ENCODE results near the gene PLPPR2. TPM values are rescaled to one million over a fixed set of nuclear protein-coding genes. Genes with fewer than 3 reads are reported as not detected.

PLPPR2 gene
- total RNA-seq, 4 donors from 2014 or later, result 6.0 to 18.4 (median 8.9) TPM

- TF ChIP-seq POLR2A (IDR thresholded peaks at IDR 0.05), result no peak
- no peak for TF ChIP-seq CTCF (IDR thresholded peaks at IDR 0.05)
- peak; percentile 3 to 9 for DNase-seq
- intact Hi-C loops (cut with DNase I), result no loop called here
- Histone ChIP-seq H3K27ac (peak overlapping the region; percentile 62 to 86 (median 80)), H3K4me3 (replicated peaks in 1 of 3) (no peak overlapping the region), H3K9me3 (no peaks in the 10 kb centered on the region), H3K36me3 (peaks cover 0 to 9% of the 10 kb centered on the region in 2 donors), H3K27me3 (no peaks in the 10 kb centered on the region), H3K4me1 (peaks cover 35 to 42% of the 10 kb centered on the region in 2 donors)
- WGBS, 2 donors, result 34 to 40% methylated on average over 7 of the region's 7 CpGs
Measured at GRCh38 chr19:11322269-11323024, 32.8 kb upstream of the PLPPR2 start.

- Histone ChIP-seq H3K4me1 (peaks cover 35 to 42% of the 10 kb centered on the region in 2 donors), H3K4me3 (replicated peaks in 1 of 3) (no peak overlapping the region), H3K27me3 (no peaks in the 10 kb centered on the region), H3K27ac (peak overlapping the region; percentile 62 to 86 (median 80)), H3K9me3 (no peaks in the 10 kb centered on the region), H3K36me3 (peaks cover 0 to 14% of the 10 kb centered on the region in 2 donors)
- no peak for DNase-seq
- TF ChIP-seq POLR2A (IDR thresholded peaks at IDR 0.05) (no peak), CTCF (IDR thresholded peaks at IDR 0.05) (no peak)
- intact Hi-C loops (cut with DNase I), result no loop called here
- 65 to 76% methylated on average over 5 of the region's 5 CpGs for WGBS, 2 donors
Measured at GRCh38 chr19:11323601-11324078, 31.6 kb upstream of the PLPPR2 start.

- Histone ChIP-seq H3K27ac (peak overlapping the region; percentile 62 to 86 (median 80)), H3K9me3 (no peaks in the 10 kb centered on the region), H3K4me1 (peaks cover 35 to 42% of the 10 kb centered on the region in 2 donors), H3K27me3 (no peaks in the 10 kb centered on the region), H3K36me3 (peaks cover 0 to 14% of the 10 kb centered on the region in 2 donors), H3K4me3 (replicated peaks in 1 of 3) (no peak overlapping the region)
- DNase-seq, result peak; percentile 92
- intact Hi-C loops (cut with DNase I), result no loop called here
- 4 to 6% methylated on average over 10 of the region's 10 CpGs for WGBS, 2 donors
- TF ChIP-seq POLR2A (IDR thresholded peaks at IDR 0.05), result no peak
- no peak for TF ChIP-seq CTCF (IDR thresholded peaks at IDR 0.05)
Measured at GRCh38 chr19:11324079-11324661, 31.1 kb upstream of the PLPPR2 start.

- 77 to 83% methylated on average over 9 to 11 of the region's 17 CpGs for WGBS, 2 donors
- Histone ChIP-seq H3K27ac (peak overlapping the region; percentile 3 to 86 (median 80)), H3K4me1 (peaks cover 35 to 42% of the 10 kb centered on the region in 2 donors), H3K36me3 (peaks cover 0 to 18% of the 10 kb centered on the region in 2 donors), H3K4me3 (replicated peaks in 1 of 3) (no peak overlapping the region), H3K27me3 (no peaks in the 10 kb centered on the region), H3K9me3 (no peaks in the 10 kb centered on the region)
- no peak for TF ChIP-seq POLR2A (IDR thresholded peaks at IDR 0.05)
- DNase-seq, result peak in 1 of 2 donors; percentile 12
- intact Hi-C loops (cut with DNase I), result no loop called here
Measured at GRCh38 chr19:11324748-11325389, 30.4 kb upstream of the PLPPR2 start.

GRCh38 chr19:11325544-11325943, 29.7 kb upstream of the PLPPR2 start:
- 94 to 97% methylated on average over 7 of the region's 7 CpGs for WGBS, 2 donors
- Histone ChIP-seq H3K4me1 (peaks cover 35 to 42% of the 10 kb centered on the region in 2 donors), H3K9me3 (no peaks in the 10 kb centered on the region), H3K27me3 (no peaks in the 10 kb centered on the region), H3K36me3 (peaks cover 0 to 24% of the 10 kb centered on the region in 2 donors), H3K4me3 (replicated peaks in 1 of 3) (no peak overlapping the region), H3K27ac (no peak overlapping the region)
- no peak for DNase-seq
- TF ChIP-seq POLR2A (IDR thresholded peaks at IDR 0.05) (no peak), CTCF (IDR thresholded peaks at IDR 0.05) (no peak)
- intact Hi-C loops (cut with DNase I), result no loop called here
